SKM-1 (cell line): ENCODE data around the gene SSBP4.
"Not testable (repeated sequence)": the region's sequence is repeated elsewhere in the genome, so short reads cannot be mapped to it uniquely, and the experiment has no call there.

Experiments used
- DNase-seq: peaks from one replicate; lab custom pipeline; 2025; ENCODE audit not compliant: unreplicated experiment; lab: John Stamatoyannopoulos, UW

Gene SSBP4

DNA sequence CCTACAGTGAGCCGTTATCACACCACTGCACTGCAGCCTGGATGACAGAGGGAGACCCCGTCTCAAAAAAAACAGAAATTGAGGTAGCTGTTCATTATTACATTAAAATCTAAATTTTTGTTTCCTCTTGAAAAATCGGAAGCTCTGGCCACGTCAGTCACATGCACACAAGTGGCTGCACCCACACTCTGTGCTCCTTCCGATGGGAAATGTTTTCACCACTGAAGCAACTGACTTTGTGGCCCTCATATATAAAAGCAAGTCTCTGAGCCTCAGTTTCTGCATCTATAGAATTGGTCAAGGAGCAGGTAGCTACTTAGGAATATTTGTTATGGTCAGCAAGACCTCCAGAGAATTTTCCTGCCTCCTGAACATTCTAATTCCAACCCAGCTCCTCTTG, 26.3 kb upstream of the SSBP4 start:
- no peak for DNase-seq

DNA sequence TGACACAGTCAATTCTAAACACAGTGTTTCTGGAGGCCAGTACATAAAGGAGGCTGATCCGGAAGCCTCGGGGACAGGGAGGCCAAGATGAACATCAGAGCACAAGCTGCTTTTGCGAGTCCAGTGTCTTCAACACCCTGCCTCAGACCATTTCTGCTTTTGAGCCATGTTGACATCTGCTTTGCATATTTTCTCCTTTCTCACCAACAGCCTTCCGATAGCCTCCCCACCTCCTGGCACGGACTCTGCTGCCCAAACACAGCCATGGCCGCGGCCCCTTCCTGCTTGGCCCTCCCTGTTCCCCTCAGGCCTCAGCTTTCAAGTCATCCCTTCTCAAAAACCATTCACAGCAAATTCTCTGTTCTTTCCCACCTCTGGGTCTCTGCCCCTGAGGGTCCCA, 25.4 kb upstream of the SSBP4 start:
- no peak for DNase-seq

DNA sequence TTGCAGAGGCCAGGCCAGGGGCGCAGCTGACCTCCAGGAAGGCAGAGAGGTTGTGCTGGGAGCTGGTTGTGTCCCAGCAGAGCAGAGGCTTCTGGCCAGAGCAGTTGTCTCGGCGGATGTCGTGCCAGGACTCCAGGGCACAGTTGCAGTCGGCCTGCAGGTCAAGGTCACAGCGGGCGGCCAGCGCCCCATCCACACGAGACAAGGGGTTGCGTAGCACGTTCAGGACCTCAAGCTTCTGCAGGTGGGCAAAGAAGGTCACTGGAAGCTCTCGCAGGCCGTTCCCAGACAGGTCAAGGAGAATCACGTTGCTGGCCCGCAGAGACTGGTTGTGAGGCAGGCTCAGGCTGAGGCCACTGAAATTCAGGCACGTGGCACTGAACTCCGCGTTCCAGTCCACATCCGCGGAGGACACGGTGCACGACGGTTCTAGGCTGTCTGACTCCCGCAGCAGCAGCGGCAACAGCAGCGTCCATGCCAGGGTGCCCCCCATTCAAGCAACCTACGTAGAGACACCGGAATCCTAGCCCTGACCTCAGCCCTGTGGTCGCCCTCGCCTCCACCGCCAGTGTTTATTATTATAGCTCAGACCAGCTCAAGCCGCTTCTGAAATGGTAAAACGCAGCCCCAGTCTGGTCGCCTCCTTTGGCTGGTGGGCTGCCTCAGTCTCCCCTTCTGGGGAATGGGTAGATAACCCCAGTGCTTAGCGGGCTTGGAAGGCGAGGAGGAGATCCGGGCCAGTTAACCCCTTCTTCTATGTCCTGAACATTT, 22.5 kb upstream of the SSBP4 start:
- DNase-seq, result no peak

DNA sequence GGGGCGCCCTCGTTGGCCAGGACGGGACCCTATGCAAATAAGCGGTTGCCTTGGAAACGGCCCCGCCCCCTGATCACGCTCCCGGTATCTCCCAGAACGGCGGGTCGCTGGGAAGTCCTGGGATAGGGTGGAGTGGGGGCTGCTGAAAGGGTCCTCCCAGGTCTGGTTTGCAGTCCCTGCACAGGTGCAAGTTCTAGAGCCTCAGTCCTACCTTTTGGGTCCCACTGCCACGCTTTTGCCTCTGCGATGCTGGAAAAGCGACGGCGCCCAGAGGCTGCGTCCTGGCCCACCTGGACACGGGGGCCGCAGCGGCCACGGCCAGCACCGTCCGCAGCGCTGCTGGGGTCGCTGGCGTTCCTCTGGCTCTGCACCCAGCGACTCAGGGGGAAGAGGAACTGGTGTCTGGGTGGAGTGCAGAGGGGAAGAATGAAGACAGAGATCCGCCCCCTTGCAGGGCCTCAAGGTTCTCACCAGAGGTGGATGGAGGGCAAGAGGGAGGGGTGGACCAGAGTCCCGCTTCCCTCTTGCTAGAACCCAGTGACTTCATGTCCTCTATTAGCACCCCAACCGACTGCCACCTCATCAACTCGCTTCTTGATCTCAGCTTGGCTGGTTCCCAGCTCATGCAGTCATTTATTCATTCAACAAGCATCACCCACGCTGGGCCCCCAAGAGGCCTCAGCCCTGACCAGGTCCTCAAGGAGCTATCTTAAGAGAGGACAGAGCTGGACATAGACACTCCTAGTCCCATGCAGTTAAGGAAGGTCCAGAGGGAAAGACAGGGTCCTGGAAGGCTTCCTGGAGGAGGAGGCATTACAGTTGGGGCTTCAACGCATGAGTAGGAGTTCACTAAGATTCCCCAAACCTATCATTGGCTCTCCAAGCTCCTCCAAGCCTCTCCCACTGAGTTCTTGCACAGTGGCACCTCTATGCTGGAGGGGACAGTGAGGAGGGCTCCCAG, 21.7 kb upstream of the SSBP4 start, which contains the start of gene LRRC25:
LRRC25 (minus strand) TSS at position 381 of the 961 bp plus-strand sequence. CDS start 659 bp downstream, outside the sequence.
- peak; percentile 93 for DNase-seq

DNA sequence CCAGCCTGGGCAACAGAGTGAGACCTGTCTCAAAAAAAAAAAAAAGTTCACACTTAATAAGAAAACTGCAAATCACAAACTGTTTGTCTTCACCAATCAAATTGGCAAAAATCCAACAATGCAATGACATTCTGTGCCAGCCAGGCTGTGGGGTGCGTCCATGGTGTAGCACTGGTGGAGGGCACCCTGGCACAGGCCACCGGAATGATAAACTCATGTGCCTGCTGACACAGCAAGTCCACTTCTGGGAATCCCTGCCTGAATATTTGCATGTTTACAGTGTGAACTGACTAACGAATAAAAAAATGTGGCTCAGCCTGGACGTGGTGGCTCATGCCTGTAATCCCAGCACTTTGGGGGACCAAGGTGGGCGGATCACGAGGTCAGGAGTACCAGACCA, 20.2 kb upstream of the SSBP4 start:
- DNase-seq, result no peak

DNA sequence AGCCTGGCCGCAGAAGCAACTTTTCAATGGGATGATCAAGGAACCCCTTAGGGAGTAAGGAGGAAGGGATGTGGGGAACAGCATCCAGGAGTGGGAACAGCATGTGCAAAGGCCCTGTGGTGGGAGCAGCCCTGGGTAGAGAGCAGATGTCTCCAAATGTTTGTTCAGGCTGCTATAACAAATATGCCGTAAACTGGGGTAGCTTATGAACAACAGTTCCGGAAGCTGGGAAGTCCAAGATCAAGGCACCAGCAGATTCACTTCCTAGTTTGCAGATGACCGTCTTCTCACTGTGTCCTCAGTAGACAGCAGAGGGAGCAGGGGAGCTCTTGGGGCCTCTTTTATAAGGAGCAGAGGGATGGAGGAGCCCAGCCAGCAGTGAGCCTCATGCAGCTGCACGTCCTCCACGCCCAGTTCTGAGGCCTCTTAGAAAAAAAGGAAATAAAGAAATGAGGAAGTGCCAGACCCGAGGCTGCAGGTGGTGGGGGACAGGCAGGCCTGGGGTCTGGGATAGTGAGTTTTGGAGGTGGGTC, 17.6 kb upstream of the SSBP4 start:
- DNase-seq, result peak; percentile 76

DNA sequence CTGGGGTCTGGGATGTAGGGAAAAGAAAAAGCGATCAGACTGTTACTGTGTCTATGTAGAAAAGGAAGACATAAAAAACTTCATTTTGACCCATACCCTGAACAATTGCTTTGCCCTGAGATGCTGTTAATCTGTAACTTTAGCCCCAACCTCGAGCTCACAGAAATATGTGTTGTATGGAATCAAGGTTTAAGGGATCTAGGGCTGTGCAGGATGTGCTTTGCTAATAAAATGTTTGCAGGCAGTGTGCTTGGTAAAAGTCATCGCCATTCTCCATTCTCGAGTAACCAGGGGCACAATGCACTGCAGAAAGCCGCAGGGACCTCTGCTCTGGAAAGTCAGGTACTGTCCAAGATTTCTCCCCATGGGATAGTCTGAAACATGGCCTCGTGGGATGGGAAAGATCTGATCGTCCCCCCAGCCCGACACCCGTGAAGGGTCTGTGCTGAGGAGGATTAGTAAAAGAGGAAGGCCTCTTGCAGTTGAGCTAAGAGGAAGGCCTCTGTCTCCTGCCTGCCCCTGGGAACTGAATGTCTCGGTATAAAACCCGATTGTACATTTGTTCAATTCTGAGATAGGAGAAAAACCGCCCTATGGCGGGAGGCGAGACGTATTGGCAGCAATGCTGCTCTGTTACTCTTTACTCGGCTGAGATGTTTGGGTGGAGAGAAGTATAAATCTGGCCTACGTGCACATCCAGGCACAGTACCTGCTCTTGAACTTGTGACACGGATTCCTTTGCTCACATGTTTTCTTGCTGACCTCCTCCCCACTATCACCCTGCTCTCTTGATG, 16.5 kb upstream of the SSBP4 start:
- DNase-seq, result not testable (repeated sequence)

DNA sequence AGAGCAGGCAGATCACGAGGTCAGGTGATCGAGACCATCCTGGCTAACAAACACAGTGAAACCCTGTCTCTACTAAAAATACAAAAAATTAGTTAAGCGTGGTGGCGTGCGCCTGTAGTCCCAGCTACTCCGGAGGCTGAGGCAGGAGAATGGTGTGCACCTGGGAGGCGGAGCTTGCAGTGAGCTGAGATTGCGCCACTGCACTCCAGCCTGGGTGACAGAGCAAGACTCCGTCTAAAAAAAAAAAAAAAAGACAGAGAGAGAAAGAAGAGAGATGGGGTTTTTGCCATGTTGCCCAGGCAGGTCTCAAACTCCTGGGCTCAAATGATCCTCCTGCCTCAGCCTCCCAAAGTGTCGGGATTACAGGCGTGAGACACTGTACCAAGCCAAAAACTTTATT, 13.4 kb upstream of the SSBP4 start:
- DNase-seq, result not testable (repeated sequence)

DNA sequence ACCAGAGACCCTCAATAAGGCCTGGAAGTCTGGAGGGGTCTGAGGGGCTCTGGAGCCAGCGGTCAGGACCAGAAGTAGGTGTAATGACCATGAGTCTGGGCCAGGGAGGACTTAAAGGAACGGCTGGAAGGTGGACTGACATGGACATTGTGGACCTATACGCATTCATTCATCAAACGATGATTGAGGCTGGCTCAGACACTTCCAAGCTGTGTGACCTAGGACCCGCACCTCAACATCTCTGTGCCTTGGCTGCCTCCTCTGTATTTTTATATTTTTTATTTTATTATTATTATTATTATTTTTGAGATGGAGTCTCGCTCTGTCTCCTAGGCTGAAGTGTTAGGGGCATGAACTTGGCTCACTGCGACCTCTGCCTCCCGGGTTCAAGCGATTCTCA, 12.4 kb upstream of the SSBP4 start:
- no peak for DNase-seq

DNA sequence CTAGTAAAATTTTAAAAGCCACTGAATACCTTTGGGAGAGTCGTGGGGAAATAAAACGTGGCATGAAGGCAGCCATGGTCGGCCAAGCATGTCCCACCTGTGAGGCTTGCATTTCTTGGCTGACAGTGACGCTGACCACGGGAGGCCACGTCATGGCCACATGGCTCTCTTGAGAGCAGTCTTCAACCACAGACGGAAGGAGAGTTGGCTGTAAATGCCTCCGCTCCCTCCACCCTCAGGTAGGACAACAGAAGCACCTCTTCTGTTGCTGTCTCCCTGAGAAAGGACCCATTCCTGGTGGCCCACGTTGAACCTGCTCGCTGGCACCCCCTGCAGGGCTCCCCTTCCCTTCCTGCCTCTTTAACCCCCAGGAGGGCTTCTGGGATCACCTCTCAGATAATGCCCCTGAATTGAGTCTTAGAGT, 11.1 kb upstream of the SSBP4 start:
- DNase-seq, result peak; percentile 42

DNA sequence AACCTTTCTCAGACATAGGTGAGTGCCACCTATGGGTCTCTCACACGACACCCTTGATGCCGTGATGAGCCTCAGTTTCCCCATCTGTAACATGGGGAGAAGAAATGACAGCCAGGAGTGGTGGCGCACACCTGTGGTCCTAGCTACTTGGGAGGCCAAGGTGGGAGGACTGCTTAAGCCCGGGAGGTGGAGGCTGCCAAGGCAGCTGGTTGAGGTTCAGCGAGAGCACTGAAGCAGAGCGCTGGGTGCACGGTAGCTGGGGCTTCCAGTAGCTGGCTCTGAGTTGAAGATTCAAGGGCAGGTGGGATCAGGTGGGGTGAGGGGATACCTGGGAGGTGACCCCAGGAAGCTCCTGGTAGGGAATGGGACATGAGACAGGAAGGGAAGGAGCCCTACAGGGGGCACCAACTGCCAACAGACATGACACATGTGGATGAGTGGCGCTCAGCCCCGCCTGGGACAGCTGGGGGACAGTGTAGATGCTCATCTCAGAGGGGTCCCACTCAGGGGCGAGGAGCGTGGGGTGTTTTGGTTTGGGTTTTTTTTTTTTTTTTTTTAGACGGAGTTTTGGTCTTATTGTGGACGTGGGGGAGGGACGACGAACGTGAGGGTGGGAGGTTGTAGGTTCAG, 6.5 kb upstream of the SSBP4 start:
- DNase-seq, result no peak

DNA sequence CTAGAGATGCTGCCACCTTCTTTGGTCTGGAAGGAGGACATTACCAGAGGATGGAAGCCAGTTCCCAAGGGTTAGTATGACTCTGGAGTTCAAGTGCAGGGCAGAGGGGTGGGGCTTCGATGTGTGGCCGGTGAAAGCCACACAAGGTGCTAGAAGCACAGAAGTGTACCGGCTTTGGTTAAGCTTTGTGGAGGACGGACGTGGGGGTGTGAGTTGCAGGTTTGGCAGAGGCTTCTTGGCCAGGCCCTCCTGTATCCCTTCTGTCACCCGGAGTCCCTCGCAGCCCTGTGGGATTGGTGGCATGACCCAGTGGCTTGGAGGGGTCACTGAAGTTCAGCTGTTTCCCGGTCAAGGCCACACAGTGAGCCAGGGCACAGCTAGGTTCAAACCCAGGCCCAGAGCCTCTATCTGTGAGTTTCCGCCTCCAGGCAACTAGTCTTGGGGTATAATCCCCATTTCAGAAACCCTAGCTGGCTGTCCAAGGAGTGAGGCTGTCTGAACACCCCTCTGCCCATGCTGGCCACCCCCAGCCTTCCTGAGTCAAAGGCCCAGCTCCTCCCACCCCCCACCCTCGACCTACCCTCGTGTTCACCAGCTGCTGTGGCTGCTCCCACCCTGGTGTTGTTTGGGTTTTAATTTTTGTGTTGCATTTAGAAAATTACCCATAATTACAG, 4.6 kb upstream of the SSBP4 start:
- peak; percentile 29 for DNase-seq

DNA sequence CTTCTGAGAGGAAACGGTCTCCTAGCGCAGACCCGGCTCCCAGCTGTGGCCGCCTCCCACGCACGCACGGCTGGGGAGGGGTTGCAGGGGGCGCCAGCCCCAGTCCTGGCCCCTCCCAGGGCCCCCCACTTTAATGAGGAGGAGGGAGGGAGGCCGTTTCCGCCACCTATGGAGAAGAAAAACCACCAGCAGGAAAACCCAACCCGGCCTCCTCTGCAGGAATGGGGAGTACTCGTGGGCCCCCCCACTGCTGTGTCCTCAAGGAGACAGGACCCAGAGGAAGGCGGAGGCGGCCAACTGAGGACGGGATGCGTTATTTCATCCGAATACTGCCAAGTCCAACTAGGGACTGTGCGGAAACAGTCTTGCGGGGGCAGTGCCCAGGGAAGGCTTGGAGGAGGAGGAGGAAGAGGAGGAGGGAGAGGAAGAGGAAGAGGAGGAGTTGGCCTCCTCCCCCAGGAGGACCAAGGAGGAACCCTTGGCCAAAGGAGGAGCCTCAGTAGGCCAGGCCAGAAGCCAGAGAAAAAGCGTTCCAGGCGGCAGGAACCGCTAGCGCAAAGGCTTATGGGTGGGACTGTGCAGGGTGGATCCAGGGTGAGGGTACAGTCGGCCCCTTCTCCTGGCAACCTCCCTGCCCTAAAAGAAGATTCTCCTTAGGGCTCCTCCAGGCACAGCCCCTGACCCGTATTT, 3.9 kb upstream of the SSBP4 start:
- DNase-seq, result peak; percentile 81

DNA sequence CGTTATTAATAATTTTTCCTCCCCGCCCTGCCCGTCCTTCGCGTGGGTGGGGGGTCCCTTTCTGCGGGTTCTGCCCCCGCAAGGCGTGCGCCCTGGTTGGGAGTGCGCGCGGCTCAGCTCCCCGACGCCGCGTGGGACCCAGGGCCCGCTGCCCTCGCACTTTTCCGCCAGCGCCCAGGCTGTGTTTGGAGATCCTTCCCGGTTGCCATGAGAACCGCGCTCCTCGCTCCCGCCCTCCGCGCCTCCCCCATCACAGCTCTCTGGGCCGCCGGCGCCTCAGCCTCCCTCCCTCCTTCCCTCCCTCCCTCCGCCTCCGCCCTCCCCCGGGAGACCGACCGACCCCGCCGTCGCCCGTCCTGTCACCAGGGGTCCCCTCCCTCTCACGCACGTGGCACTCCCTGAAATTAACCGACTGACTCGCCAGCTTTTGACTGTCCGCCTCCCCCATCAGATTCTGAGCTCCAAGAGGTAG, 2.4 kb upstream of the SSBP4 start:
- peak; percentile 71 for DNase-seq

DNA sequence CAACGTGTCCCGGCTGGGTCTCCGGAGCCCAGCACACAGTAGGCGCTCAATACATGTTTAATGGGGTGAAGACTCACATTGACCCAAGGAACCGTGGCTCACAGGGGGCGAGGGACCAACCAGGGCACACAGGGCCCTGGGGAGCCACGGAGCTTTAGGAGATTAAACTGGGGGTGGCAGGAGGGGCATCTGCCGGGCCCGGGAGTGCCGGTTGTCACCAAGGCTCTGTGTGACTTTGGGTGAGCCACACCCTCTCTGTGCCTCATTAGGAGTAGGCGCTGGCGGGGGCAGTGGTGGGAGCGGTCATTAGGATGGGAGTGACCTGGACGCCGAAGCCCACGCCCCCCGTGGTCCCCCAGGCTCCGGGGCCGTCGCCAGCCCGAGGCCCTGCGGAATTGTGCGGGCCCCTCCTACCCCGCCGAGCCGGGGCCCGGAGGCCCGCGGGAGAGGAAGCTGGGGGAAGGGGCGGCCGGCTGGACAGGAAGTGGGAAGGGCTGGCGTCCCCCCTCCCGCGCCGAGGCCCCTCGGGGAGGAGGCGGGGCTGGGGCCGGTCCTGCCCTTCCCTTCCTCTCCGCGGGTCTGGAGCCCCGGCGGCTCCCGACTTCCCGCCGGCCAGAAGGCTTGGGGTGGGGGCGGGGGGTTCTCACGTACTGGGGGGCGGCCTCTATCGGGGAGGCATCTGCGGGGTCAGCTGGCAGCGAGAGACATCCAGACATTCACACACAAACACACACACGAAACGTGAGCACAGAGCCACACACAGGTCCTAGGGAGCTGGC, 1.8 kb upstream of the SSBP4 start:
- peak; percentile 44 for DNase-seq

DNA sequence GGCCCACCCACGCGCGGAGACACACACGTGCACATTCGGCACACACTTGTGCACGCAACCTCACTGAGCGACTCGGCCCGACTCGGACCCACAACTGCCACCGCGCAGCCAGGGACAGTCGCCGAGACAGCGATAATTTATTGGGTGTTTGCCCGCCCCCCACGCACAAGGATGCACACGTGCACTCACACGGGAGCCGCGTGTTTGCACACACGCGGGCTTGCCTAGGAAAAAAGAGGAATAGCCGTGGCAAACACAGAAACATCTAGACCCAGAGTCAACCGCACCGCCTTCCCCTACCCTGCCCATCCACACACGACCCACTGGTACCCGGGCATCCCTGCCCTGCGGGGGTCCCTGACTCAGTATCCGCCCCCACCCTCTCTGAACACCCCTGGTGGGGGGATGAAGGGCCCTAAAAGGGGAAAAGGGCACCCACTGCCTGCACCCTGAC, 1.1 kb upstream of the SSBP4 start:
- no peak for DNase-seq

DNA sequence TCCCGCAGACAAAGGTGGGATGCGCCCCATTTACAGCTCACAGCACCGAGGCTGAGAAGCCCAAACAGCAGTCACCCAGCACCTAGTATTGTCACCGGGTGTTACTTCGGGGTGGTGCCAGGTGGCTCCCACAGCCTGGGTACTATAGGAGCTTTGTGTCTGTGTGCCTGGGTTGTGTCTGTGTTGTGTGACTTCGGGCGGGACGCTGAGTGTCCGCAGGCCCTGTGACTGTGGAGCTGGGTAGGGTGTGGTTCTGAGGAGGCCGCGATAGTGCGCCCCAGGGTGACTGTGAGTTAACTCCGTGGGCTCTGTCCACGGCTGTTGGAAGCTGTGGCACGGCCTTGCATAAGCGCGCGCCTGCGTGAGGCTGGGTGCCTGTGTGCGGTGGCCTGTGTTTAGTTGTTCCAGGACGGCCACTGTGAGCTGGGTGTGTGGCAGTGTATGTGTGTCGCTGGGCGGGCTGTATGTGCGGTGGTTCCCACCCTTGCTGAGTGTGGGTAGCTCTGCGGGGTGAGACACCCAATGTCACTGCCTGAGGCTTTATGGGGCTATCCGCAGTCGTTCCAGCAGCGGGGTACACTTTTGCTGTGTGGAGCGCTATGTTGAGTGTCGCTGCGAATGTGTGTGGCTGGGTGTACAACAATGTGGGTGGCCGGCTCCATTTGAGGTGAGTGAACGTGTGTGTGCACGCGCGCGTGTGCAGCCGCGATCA, 559 bp upstream of the SSBP4 start:
- DNase-seq, result no peak
